ENCODE data around the gene RBBP5.
"Not testable (repeated sequence)": the region's sequence is repeated elsewhere in the genome, so short reads cannot be mapped to it uniquely, and the experiment has no call there.

Gene RBBP5, protein sequence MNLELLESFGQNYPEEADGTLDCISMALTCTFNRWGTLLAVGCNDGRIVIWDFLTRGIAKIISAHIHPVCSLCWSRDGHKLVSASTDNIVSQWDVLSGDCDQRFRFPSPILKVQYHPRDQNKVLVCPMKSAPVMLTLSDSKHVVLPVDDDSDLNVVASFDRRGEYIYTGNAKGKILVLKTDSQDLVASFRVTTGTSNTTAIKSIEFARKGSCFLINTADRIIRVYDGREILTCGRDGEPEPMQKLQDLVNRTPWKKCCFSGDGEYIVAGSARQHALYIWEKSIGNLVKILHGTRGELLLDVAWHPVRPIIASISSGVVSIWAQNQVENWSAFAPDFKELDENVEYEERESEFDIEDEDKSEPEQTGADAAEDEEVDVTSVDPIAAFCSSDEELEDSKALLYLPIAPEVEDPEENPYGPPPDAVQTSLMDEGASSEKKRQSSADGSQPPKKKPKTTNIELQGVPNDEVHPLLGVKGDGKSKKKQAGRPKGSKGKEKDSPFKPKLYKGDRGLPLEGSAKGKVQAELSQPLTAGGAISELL

DNA sequence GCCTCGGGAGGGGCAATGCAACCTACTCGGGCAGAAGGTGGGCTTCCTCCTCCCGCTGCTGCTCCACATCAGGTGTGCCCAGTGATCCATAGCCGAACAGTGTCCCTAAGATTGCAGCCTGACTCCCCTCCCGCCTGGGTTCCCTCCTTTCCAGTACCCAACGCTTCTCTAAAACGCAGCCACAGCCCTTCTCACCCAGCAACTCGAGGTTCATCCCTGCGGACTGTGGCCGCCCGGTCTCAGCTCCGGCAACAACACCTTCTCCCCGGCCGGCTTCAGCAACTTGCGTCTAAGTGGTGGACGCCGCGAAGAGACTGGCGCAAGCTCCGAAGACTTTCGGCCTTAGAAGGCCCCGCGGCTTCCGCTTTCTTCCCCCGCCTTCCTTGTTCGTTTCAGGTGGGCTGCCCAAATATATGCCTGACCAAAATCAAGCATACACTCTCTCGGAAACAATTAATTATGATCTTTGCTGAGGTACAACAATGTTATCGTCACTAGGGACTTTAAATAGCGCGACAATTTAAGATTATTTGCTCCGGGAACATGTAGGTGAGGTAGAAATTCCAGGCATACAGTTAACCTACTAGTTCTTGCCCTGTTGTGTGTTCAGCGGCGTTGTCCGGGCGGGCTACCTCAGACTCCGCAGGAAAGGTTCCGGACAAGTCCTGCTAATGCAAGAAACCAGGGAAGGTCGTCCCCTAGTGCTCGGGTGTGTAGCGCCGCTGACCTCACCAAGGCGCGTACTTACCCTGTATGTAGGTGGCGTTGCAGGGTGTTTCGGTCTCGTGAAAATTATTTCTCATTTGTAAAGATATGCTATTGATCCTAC lies at the start of gene RBBP5:
Gene RBBP5 (minus strand): TSS at position 319 of the 829 bp plus-strand sequence. CDS start 105 bp downstream, at position 214.
- DNase-seq: peak; percentile 93

DNA sequence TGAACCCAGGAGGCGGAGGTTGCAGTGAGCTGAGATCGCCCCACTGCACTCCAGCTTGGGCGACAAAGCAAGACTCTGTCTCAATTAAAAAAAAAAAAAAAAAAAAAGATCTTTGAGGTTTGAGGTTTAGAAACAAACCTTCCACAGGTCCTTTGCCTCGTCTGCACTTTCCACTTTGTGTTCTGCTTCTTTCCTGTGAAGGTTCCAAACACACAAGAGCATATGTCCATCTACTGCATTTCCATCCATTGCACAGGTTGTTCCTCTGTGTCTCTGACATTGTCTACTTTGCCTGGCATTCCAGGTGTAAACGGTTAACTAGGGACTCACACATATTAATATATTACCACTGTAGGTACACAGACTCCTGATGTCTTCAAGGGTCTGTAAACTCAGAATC lies 49.6 kb upstream of the RBBP5 start:
- DNase-seq: no peak

DNA sequence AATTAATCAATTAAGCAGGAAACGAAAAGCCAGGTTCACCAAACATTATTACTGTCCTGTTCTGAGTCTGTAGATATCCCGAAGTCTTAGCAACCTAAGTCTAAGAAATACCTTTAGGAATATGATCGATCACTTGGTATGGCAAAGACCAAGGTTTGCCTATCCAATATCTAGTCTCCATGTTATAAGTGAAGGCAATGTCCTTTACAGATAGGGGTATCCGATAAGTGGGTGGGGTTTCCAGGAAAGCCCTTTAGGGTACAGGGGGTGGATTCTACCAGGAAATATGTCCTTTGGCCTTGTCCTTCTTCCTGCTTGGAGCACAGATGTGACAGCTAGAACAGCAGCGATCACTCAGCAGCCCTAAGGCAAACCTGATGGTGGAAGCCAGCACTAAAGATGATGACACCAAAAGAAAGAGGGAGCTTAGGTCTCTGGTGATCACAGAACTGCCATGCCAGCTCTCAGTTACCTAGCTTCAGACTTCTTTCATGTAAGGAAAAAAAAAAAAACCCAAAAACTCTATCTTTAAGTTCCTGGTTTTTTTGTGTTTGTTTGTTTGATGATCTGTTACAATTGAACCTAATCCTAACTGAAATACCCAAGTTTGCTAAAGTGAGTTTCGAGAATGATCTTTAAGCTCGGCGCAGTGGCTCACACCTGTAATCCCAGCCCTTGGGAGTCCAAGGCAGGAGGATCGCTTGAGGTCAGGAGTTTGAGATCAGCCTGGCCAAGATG lies 48.9 kb upstream of the RBBP5 start:
- DNase-seq: no peak

DNA sequence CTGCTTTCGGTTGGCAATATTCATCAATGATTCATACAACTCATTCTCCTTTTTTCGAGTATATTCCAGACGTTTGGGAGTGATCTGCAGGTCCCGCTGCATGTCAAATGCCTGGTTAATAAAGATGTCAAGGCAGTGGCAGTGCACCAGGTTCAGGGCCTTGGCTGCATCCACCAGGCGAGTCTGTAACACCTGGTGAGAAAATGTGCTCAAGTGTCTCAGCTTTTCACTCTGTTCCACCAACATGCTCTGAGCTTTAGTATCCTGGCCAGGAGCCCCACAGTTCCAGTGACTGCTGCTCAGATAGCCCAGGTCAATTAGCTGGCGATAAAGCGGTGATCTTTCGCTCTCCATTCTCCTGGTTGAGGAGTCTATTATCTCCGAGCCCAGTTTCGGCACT lies 47.5 kb upstream of the RBBP5 start:
- no peak for DNase-seq

DNA sequence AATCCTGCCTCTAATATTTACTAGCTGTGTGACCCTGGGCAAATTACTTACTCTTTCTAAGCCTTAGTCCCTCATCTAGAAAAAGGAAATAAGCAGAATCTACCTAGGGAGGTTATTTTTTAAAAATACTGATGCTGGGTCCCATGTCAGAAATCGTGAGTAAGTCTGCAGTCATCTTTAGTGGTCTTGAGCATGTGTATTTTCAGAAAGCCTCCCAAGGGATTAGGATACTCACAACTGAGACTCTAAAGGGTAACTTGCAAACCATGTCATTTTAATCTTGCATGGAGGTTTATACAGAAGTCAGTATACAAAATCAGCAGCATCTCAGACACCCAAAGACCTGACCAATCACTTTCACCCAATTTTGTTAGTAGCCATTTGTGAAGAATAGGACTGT lies 46.5 kb upstream of the RBBP5 start:
- DNase-seq: no peak

DNA sequence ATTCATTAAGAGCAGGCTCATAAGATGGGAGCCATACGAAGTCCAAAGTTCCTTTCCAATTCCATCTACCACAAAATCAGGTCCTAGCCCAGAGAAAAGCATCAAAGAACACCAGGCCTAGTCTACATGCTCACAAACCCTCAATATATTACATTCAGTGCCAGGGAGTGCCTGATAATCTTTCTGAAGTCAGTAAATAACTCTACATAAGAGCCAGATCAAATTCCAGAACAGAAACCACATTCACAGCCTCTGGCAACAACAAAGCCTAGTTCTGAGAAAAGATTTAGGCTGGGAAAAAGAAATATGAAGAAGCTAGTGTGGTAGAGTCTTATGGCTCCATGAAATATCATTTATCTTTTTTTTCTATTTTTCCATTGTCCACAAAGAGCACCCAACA lies 40.5 kb upstream of the RBBP5 start:
- DNase-seq: no peak

DNA sequence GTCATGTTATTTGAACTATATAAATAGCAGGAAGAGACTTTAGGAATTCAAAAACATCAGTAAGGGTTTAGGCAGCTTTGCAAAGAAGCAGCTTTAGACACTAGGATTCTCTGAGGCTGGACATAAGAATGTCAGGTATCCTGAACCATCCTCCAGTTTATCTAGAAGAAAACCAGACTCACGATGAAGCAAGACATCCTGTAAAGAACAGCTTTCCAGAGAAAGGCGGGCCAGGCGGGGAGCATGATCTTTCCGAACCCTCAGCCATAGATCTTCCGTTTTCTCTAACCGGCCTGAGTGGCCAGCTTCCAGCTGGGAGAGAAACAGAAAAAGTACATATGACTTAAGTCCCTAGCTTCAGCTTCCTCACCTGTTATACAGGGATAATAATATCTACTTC lies 39.3 kb upstream of the RBBP5 start:
- DNase-seq: no peak

DNA sequence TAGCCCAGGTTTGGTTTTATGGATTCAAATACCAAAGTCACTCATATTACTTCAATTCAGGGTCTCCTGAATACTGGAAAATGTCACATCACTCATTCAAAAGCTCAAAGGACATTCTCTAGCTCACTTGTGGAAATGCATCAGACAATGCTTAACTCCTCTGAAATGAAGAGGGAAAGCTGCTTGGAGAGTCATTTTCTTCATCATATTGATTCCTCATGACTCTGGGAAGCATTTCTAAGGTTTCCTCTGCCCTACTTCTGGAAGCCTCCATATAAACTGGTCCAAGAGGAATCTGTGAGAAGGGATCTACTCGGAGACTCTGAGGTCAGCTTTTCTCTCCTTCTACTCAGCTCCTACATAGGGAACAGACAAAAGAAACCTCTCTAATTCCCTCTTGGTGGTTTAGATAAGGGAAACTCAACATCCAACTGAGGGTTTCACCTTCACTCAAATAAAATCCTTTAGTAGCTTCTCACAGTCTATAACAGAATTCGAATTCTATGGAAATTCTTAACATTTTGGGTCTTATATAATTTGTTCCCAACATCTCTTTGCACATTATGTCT lies 36.4 kb upstream of the RBBP5 start:
- no peak for DNase-seq

DNA sequence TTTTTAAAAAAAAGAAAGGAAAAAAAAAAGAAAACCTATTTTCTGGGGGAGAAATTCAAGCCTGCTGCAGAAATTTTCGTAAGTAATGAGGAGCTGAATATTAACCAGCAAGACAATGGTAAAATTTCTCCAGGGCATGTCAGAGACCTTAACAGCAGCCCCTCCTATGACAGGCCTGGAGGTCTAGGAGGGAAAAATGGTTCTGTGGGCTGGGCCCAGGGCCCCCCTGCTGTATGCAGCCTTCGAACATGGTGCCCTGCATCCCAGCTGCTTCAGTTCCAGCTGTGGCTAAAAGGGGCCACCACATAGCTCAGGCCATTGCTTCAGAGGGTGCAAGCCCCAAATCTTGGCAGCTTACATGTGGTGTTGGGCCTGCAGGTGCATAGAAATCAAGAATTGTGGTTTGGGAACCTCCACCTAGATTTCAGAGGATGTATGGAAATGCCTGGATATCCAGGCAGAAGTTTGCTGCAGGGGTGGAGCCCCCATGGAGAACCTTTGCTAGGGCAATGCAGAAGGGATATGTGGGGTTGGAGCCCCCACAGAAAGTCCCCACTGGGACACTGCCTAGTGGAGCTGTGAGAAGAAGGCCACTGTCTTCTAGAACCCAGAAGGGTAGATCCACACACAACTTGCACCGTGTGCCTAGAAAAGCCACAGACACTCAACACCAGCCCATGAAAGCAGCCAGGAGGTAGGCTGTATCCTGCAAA lies 34.0 kb upstream of the RBBP5 start:
- DNase-seq: not testable (repeated sequence)

DNA sequence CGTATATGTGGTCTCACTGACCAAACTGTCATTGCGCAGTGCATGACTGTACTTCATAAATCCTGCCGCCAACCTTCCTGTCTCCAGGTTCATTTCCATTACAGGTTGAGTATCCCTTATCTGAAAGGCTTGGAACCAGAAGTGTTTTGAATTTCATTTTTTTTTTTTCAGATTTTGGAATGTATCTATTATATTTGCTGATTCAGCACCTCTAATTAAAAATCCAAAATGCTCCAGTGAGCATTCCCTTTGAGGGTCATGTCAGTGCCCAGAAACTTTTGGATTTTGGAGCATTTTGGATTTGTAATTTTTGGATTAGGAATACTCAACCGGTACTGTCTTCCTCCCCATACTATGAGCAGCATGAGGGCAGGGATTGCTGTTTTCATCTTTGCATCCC lies 30.7 kb upstream of the RBBP5 start:
- no peak for DNase-seq

DNA sequence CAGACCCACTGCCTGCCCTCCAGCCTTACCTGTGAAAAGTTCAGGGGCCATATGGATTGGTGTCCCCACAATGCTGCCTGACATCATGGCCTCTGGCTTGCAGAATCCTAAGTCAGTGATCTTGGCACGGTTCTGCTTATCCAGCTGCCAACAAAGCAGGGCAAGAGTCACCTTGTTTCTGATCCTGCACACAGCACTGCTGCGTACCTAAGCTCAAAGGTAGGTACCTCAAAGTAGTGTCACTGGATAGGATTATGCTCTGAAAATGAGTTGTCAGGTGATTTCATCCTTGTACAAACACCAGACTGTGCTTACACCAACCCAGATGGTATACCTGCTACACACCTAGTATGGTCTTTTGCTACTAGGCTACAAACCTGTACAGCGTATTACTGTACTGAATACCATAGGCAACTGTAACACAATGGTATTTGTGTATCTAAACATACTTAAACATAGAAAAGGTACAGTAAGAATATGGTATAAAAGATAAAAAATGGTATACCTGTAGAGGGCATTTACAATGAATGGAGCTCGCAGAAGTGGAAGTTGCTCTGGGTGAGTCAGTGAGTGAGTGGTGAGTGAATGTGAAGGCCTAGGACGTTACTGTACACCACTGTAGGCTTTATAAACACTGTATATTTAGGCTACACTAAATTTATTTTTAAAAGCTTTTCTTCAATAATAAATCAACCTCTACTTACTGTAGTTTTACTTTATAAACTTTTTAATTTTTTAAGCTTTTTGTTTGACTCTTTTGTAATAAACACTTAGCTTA lies 29.1 kb upstream of the RBBP5 start:
- DNase-seq: no peak

DNA sequence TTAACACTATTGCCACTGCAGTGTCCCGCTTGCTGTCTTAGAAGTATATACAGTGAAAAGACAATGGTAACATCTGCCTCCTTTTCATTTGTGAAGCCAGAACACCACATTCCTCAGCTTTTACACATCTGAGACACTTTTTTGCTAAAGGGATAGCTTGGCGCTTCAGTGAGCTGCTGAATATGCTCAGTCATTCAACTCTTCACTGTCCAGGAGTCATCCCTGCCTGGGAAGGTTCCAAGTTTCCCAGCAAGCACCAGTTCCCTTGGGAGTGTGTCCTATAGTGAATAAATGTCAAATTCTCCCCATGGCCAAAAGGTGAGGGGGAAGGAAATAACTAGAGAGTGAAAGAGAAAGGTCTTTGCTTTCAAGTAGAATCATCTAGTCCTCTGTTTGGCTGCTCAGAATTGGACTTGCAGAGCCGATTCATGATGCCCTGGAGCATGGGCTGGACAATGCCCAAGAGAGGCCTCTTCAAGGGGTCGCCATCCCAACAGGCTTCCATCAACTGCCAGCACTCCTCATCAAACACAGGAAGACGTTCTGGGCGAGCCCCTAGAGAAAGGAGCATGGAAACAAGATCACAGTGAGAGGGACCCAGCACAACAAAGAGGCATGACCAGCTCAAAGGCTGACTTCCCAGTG lies 25.5 kb upstream of the RBBP5 start:
- no peak for DNase-seq

DNA sequence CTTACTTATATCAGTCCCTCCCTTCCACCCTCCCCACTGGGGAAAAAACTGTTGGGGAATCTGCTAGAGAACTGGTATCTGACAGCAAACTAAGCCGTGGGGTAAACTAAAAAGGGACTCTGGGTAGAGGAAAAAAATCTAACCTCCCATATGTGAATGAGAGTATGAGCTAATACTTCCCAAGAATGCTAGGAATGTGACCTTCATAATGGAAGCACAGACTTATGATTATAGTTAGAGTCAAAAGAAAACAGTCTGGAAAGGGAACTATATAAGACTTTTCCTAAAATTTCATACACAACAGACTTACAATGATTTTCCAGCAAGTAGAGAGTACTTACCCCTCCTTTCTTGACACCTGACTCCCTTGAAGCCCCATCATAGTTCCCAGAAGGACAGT lies 23.0 kb upstream of the RBBP5 start:
- no peak for DNase-seq

DNA sequence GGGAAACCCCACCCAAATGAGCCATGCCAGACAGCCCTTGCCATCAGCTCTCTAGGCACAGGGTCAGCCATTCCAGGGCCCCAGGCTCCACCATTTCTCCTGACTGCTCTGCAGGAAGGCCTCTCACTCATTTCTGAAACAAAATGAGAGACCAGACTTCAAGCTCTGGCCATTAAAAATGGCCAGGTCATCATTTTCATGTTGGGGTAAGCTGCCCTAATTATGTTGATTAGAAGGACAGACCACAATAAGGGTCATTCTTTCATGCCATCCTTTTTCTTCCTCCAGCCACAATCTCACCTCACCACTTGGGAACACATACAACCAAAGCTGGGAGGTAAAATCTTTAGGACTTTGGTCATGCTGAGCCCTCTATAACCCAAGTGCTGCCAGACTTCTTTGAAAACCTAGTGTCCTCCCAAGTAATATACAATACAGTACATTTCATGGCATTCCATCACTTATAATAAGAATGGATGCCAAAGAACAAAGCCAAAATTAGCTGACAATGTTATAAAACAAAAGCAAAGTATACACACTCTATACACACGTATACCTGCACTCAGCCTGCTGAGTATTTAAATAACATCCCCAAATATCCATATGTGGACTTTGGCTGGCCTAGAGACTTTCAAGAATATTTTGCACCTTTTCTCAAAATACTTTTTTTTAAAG lies 22.4 kb upstream of the RBBP5 start:
- no peak for DNase-seq

DNA sequence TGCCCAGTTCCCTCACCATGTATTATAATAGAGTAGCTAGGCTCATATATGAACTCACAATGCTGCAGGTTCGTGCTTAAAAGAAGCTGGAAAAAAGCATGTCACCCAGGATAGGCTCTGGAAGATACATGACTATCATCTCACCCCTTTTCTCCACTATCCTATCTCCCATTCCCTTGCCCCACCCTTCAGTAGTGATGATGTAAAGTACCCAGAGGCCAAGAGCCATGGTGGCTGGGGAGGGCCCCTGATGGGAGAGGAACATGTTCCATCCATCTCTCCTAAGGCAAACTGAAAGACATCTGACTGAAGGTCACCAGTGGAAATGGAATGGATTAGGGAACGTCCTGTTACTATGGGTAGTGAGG lies 20.3 kb upstream of the RBBP5 start:
- DNase-seq: no peak

DNA sequence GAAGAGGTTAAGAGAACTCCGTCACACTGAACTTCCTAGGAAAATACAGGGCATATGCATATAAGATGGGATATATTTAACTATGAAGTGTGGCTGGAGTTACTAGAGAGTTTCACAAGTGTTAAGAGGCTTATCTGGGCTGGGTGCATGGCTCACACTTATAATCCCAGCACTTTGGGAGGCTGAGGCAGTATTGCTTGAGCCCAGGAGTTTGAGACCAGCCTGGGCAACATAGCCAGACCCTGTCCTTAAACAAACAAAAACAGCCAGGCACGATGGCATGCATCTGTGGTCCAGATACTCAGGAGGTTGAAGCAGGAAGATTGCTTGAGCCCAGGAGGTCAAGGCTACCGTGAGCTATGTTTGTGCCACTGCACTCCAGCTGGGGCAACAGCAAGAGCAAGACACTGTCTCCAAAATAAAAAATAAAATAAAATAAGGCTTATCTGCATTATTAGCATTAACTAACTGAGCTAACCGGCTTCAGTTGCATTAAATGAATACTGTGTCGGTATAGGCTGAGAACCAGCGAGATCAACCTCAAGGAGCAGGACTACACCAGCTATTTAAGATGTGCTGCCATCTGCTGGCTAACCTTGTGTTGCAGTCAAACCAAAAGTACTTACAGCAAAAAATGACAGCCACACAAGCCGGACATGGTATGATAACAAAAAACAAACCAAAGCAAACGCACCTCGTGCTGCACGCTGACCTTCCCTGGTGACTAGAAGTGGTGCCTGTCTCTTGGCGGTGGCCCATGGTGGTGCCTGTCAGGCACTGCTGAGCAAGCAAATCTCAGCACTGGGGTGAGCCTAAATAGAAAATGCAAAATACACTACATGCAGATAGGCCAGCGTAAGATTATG lies 19.7 kb upstream of the RBBP5 start:
- peak; percentile 34 to 76 for DNase-seq

DNA sequence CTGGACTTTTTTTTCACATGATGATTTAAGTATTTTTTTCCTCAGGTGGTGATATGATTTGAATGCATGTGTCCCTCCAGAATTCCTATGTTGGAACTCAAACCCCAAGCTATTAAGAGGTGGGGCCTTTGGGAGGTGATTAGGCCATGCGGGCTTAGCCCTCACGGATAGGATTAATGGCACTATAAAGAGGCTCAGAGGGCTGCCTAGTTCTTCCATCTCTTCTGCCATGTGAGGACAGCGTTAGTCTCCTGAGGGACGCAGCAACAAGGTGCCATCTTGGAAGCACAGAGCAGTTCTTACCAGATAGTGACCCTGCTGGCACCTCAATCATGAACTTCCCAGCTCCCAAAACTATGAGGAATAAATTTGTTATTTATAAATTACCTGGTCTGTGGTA lies 18.3 kb upstream of the RBBP5 start:
- no peak for DNase-seq

DNA sequence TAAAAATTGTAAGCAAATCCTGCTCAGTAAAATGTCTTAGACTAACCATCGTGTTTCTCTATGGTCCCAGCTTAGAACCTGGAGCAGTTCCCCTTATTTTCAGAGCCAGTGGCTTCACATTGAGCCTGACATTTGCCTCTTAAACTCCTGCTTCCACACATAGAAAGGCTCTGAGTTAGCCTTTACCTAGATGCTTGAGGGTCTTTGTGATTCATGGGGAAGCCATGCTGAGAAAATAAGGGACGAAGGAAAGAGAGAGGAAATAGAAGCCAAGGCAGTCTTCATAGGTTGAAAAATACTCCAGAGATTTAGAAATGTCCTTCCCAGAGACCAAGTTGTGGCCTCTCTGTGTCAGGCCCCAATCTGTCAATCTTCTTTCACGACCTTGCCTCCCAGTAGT lies 16.1 kb upstream of the RBBP5 start:
- no peak for DNase-seq

DNA sequence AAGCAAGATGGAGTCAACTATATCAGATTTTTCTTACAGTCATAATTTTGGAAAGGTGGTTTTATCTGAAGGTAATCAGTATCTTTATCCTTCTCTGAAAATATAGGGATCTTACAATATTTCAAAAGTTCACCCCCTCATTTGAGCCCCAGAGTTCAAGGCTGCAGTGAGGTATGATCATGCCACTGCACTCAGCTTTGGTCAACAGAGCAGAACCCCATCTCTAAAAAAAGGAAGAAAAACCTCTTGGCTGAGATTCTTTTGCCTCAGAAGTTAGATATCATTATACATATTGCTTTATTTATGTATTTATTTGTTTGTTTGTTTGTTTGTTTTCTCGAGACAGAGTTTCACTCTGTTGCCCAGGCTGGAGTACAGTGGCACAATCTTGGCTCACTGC lies 11.5 kb upstream of the RBBP5 start:
- no peak for DNase-seq

All from NCI-H526 (cell line).